Measurements from ENCODE around the gene TUT7. TPM values are rescaled to one million over a fixed set of nuclear protein-coding genes. Genes with fewer than 3 reads are reported as not detected.

TUT7 gene
- total and polyA plus RNA-seq, 2 of the 4 experiments (the other 2 are of a cell fraction) = 13.3 to 33.3 TPM

DNA sequence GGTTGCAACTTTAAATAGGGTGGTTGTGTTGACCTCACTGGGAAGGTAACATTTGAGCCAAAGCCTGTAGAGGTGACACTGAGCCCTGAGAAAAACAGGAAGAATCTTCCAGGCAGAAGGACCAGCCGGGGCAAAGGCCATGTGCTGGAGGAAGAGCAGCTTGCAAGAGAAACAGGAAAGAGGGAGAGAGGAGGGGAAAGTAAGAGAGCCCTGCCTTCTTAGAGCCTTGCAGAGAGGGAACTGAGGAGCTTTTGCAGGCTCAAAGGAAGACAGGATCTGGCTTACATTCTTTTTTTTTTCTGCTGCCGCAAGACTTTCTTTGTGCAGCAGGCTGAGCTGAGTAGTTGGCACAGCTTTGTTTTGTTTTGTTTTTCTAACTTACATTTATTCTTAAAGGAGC is 112.1 kb downstream of the TUT7 start:
- Histone ChIP-seq H3K9me3 (ENCODE audit: control insufficient read depth, insufficient read depth, low read length) (no peaks in the 10 kb centered on the region), H2AK9ac (replicated peaks; ENCODE audit: low read depth, low read length, poor library complexity) (no peak overlapping the region), H4K8ac (ENCODE audit: low read depth in 2 of 2, low read length in 2 of 2) (no peak overlapping the region), H3K56ac (ENCODE audit: extremely low read depth, insufficient read depth, low read length) (no peak overlapping the region), H3K23ac (ENCODE audit: low read depth, low read length) (no peak overlapping the region), H4K20me1 (ENCODE audit: insufficient read depth, low read length) (no peaks in the 10 kb centered on the region), H4K91ac (ENCODE audit: insufficient read depth, low read depth, low read length) (no peak overlapping the region), H2BK15ac (ENCODE audit: low read depth, low read length) (no peak overlapping the region), H2BK120ac (ENCODE audit: low read depth, low read length) (no peak overlapping the region), H3K4me3 (ENCODE audit: insufficient read depth, low read depth, low read length) (no peak overlapping the region), H3K18ac (ENCODE audit: low read depth, low read length) (no peak overlapping the region), H3K4me1 (ENCODE audit: control insufficient read depth, insufficient read depth, low read length) (no peaks in the 10 kb centered on the region; the same call in 1 of the 2 replicates), H2AK5ac (ENCODE audit: low read depth, low read length) (no peak overlapping the region), H3K27me3 (ENCODE audit: control insufficient read depth, insufficient read depth, low read length) (no peaks in the 10 kb centered on the region), H3K14ac (replicated peaks; ENCODE audit: low read depth, low read length) (no peak overlapping the region), H3K36me3 (ENCODE audit: control insufficient read depth, insufficient read depth, low read length) (no peaks in the 10 kb centered on the region), H2AFZ (replicated peaks; ENCODE audit: low read length, poor library complexity) (no peak overlapping the region), H3K79me1 (ENCODE audit: low read depth in 1 of 2, low read length in 2 of 2) (no peaks in the 10 kb centered on the region), H3K9ac (ENCODE audit: low read depth, low read length) (no peak overlapping the region), H4K5ac (ENCODE audit: low read depth, low read length) (no peak overlapping the region), H2BK20ac (ENCODE audit: low read depth, low read length) (no peak overlapping the region), H3K4ac (ENCODE audit: low read depth, low read length) (no peak overlapping the region), H3K27ac (ENCODE audit: insufficient read depth, low read length) (no peak overlapping the region), H2BK5ac (ENCODE audit: low read depth, low read length, poor library complexity, severe bottlenecking) (no peak overlapping the region), H3K9me1 (ENCODE audit: insufficient read depth, low read length) (no peaks in the 10 kb centered on the region), H3K4me2 (ENCODE audit: low read depth, low read length) (no peak overlapping the region)
- no peak for TF ChIP-seq FOS (IDR thresholded peaks at IDR 0.05; ENCODE audit: low read depth, low read length)
- TF ChIP-seq RFX5 (IDR thresholded peaks at IDR 0.05; ENCODE audit: low read depth, low read length) = no peak
- TF ChIP-seq USF2 (IDR thresholded peaks at IDR 0.05; ENCODE audit: low read depth, low read length) = no peak
- no peak for TF ChIP-seq MAZ (IDR thresholded peaks at IDR 0.05; ENCODE audit: borderline replicate concordance, low read depth, low read length)
- TF ChIP-seq BHLHE40 (IDR thresholded peaks at IDR 0.05; ENCODE audit: low read depth, low read length) = no peak
- no peak for TF ChIP-seq MXI1 (IDR thresholded peaks at IDR 0.05; ENCODE audit: borderline replicate concordance, low read depth, low read length)
- TF ChIP-seq CEBPB (IDR thresholded peaks at IDR 0.05; ENCODE audit: low read depth, low read length) = no peak
- TF ChIP-seq CHD1 (IDR thresholded peaks at IDR 0.05; ENCODE audit: low read depth, low read length) = no peak
- TF ChIP-seq SMC3 (IDR thresholded peaks at IDR 0.05; ENCODE audit: low read depth, low read length) = no peak
- TF ChIP-seq RCOR1 (IDR thresholded peaks at IDR 0.05; ENCODE audit: insufficient replicate concordance, low read length) = no peak
- TF ChIP-seq MAFK (IDR thresholded peaks at IDR 0.05; ENCODE audit: low read depth, low read length) = no peak
- TF ChIP-seq, protein P1, sequence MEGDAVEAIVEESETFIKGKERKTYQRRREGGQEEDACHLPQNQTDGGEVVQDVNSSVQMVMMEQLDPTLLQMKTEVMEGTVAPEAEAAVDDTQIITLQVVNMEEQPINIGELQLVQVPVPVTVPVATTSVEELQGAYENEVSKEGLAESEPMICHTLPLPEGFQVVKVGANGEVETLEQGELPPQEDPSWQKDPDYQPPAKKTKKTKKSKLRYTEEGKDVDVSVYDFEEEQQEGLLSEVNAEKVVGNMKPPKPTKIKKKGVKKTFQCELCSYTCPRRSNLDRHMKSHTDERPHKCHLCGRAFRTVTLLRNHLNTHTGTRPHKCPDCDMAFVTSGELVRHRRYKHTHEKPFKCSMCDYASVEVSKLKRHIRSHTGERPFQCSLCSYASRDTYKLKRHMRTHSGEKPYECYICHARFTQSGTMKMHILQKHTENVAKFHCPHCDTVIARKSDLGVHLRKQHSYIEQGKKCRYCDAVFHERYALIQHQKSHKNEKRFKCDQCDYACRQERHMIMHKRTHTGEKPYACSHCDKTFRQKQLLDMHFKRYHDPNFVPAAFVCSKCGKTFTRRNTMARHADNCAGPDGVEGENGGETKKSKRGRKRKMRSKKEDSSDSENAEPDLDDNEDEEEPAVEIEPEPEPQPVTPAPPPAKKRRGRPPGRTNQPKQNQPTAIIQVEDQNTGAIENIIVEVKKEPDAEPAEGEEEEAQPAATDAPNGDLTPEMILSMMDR (conservative IDR thresholded peaks at IDR 0.05; ENCODE audit: low read depth, low read length) = no peak
- no peak for TF ChIP-seq POLR2A (IDR thresholded peaks at IDR 0.05; ENCODE audit: low read depth, low read length)
- no peak for TF ChIP-seq RAD21 (IDR thresholded peaks at IDR 0.05; ENCODE audit: low read length)
- TF ChIP-seq NFE2L2 (IDR thresholded peaks at IDR 0.05; ENCODE audit: low read depth, low read length) = no peak
- TF ChIP-seq, protein P2, sequence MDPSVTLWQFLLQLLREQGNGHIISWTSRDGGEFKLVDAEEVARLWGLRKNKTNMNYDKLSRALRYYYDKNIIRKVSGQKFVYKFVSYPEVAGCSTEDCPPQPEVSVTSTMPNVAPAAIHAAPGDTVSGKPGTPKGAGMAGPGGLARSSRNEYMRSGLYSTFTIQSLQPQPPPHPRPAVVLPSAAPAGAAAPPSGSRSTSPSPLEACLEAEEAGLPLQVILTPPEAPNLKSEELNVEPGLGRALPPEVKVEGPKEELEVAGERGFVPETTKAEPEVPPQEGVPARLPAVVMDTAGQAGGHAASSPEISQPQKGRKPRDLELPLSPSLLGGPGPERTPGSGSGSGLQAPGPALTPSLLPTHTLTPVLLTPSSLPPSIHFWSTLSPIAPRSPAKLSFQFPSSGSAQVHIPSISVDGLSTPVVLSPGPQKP (IDR thresholded peaks at IDR 0.05; ENCODE audit: borderline replicate concordance, low read depth, low read length) = no peak
- WGBS, 2 experiments (ENCODE audit: extremely low coverage in 2 of 2, insufficient read length in 1 of 2) = no CpG with 5 or more reads among the region's 2 CpGs
- intact Hi-C loops (cut with micrococcal nuclease) = loop anchor here (10.0 kb wide), 1 partner anchor 417 kb away; no protein-coding TSS in a partner anchor
- CTCF ChIA-PET = interaction anchor here (0.5 kb wide), 1 partner anchor 175 kb away, joined by 3 read pairs; no protein-coding TSS in a partner anchor
- in situ Hi-C loops (cut with MboI; ENCODE audit: low sequenced_read_pairs) = no loop called here
- BruUV-seq (replicated peaks) = no TSS peak
- POLR2A ChIA-PET (ENCODE audit: unreplicated experiment) = no interaction called here
- no peak for DNase-seq
- ATAC-seq (ENCODE audit: low read depth) = no peak
- dilution Hi-C loops (cut with HindIII; ENCODE audit: low sequenced_read_pairs, unreplicated experiment) = no loop called here
